HG03280 (cell line): ENCODE measurements around the gene SYTL4.

ENCODE experiments used
- ATAC-seq: cut with Tn5 transposase; IDR thresholded peaks from one replicate; pipeline ENCODE4 v1.9.1; 2021; ENCODE audit warnings: mild to moderate bottlenecking, moderate library complexity; ENCODE audit not compliant: unreplicated experiment

SYTL4 gene

DNA sequence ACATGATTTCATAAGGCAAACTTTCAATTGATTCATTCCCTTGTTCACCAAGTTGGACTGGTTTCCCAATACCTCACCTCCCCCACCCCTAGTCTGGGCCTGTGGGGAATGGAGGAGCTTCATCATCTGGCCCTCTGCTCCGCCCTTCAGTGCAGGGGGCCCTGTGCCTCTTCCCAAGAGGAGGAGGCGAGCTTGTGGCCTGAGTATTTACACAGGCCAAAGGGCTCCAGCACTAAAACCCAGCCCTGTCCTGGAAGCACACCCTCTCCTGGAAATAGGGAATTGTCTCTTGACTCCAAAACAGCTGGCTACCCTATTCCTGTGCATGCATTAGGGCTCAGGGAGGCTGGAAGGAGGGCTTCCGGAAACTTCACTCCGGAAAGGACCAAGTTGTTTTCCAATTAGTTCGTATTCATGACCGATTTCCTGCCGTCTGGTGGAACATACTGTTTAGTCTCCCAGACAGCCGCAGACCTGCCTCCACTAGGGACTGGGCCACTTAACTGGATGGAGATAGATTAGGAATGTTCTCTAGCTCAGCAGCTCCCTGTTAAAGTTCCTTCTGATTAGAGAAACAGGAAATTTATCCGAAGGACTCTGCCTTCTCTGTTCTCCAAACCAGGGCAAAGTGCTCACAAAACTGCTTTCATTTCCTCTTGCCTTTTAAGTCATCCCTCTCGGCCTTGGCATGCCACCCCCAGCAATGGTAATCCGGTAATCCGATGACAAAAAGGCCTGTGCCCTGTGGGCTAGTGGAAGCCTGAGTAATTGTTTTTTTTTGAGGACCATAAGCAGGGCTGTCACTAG, 82.2 kb downstream of the SYTL4 start:
- ATAC-seq = no peak

DNA sequence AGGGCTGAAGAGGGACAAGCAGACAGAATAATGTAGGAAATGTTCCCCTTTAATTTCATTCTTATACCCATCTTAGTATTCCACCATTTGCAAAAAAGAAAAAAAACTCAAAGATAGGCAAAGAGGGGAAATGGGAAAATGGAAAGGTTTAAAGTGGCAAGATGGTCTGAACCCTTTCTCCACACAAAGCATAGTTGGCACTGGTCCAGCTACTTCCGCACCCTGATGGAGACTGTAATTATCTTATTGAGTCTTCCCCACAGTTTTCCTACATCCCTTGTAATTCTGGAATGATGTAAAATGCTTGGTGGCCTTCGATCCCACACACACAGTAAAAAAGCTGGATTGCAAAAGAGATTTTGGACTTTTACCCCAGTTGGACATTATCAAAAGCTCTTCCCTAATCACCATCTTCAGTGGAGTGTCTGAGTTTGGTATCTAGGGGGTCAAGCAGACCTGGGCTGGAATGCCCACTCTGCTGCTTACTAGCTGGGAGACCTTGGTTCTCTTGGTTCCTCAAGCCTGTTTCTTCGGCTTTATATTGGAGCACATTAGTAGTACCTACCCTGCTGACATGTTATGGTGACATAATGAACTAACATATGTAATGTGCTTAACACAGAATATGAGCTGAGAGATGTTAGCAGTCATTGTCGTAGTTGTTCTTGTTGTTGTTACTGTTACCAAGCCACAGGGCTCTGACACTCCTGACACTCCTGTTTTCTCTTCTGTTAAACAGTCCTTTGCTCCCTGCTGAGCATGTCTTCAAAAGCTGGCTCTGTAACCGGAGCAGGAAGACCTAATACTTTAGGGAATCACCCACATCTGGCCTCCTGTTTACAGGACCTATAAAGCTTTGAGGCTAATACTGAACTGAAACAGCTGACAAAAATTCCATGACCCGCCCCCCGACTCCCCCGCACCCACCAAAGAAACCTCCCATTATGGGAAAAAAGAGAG, 83.2 kb downstream of the SYTL4 start:
- ATAC-seq = no peak

DNA sequence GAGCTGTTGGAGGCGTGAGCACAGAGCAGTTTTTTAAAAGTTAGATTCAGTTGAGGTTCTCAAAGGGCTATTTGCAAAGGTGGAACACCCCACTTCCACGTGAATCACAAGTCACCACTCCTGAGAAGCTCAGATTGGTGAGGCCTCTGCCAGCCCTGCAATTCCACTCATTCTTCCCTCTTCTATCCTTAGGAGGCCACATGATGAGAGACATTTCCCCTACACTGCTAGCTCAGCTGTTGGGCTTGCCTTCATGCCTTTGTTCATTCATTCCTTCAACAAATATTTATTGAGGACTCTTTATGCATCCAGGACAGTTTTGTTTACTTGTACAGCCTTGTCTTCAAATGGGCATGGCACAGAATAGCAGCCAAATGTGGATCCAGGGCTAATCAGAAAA, 84.2 kb downstream of the SYTL4 start:
- no peak for ATAC-seq

DNA sequence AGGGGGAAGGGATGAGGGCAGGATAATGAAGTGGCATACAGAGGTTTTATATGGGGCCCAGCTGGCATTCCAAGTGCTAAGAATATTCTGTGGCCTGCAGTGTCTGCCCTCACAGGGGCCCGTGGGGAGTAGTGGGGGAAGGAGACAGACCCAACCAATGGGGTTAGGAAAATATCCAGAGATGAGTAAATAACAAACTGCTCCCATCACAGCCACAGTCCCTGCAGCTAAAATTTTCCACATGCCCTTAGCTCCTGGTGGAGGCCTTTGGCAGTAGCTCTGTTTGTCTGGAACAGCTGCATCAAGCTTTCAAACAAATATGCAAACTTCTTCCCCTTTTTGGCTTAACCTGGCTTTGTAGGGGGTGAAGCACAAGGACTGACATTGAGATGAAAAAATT, 84.8 kb downstream of the SYTL4 start:
- ATAC-seq = no peak

DNA sequence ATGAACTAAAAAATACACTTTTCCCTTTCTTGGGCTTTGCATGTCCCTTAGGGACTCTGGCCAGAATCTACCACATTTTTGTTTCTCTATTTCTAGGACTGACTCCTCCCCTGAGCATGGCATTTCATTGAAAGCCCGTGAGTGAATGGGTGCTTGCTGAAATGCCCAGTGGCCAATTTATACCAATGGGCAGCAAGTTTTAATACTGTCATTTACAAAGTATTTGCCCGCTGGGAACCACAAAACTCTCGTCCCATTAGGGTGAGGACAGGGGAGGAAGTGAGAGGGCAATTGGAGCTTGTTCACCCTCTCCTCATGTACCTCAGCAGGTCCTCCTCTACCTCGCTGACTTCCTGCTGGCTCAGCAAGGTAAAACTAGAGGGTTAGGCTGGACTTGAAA, 86.8 kb downstream of the SYTL4 start:
- ATAC-seq = no peak

DNA sequence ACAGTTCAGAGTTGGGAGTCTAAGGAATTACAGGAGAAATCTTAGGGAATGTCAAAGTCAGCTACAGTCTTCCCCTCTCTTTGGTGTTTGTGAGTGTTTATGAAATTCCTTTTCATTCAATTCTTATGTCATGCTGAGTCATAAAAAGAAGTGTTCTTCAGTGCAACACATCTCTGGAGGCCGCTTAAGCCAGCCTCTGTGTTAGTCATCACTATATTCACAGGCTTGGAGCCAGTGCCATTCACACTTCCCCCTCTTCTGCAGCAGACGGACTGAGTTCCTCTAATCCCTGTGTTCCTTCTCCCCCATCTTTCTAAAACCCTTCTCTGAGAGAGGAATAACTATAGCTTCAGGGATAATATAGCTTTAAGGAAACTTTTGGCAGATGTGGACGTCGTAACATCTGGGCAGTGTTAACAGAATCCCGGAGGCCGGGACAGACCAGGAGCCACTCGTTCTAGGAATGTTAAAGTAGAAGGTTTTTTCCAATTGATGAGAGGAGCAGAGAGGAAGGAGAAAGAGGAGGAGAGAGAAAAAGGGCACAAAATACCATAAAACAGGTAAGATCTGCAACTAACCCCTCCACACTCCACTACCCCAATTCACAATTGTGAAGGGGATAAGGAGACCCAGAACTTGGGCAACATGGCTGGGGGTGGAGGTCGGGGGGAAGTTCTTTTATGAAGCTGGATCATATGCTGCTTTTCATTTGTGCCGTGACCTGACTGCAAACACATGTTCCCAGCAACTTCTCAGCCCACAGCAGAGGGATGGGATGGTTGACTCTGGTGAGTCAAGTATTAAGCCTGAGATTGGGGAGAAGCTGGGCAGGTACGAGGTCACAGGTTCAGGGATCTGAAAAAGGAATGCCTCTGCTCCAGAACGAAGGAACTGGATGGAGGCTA, 87.7 kb downstream of the SYTL4 start, which contains the start of gene SRPX2:
Gene SRPX2, plus strand, starts transcription at position 244 of the 905 bp plus-strand sequence. CDS start 2,124 bp downstream, outside the sequence.
- no peak for ATAC-seq

DNA sequence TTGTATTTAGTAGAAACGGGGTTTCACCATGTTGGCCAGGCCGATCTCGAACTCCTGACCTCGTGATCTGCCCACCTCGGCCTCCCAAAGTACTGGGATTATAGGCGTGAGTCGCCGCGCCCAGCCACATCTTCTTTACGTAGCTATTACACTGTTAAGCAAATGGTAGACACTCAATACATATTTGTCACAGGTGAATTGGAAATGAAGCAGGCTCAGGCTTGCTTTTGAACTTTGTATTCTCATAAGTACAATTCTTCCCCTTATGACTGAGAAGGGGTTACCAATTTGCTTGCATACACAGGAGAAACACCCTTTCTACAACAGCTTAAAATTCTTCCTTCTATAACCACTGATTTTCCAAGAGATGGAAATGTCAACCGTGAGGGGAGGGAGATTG, 88.7 kb downstream of the SYTL4 start:
- no peak for ATAC-seq

DNA sequence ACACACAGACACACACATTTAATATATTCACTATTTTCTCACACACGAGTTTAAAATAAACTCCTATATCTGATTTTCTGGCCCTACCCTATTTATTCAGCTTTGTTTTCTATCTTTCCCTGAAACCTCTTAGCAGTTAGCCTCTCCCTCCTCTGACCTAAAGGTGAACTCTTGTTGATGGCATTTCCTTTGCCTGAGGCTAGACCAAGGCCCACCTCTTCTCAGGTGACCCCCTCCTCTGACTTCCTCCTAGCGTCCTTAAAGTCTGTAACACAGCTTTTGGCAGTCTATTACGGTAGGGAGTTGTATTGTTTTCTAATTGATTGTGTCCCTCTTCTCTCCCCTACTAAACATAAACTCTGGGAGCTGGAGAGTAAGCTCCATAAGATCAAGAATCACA, 89.6 kb downstream of the SYTL4 start:
- no peak for ATAC-seq

DNA sequence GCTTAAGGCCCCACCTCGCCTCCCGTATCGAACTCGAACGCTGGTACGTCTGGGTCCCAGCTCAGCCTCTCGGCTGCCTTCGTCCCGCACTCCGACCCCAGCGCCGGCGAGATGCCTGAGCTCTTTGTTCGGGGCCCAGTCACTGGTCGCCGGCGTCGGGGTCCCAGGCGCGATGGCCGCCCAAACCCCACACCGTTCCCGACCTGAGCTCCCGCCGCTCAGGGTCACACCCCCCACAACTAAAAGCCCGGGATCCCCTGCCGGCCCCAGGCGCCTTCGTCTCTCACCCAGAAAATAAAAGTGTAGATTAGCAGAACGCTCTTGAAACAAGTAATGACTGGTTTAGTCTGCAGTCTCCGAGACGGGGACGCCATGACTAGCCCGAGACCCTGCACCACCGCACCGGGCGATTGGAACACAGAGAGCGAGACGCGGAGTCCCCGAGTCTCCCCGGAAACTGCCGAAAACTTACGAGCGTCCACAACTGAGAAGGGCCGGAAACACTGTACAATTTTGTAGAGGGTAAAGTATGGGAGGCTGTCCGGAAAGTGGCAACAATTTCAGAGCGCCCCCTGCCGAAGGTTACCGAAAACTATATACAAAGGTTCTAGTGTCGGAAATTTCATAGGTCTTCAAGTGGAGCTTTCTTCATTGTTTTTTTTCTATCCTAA, 95.5 kb downstream of the SYTL4 start, which contains the start of gene TSPAN6:
Gene TSPAN6, minus strand, starts transcription at position 486 of the 671 bp plus-strand sequence. Its CDS starts 112 bp downstream, at position 374.
- ATAC-seq = no peak

DNA sequence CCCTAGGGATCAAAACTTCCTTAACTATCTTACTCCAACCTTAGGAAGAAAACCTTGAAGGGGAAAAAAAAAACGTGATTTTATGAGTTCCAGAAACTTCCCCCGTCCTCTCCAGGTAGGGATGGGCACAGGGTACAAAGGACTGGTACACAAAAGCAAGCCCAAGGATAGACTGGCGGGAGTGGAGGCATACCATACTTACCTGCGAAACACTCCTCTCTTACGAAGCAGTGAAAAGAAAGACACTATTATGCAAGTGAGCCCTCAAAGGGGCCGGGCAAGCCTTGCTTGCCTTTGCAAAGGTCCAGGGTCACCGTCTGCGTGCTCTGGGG, 96.0 kb downstream of the SYTL4 start:
- no peak for ATAC-seq

DNA sequence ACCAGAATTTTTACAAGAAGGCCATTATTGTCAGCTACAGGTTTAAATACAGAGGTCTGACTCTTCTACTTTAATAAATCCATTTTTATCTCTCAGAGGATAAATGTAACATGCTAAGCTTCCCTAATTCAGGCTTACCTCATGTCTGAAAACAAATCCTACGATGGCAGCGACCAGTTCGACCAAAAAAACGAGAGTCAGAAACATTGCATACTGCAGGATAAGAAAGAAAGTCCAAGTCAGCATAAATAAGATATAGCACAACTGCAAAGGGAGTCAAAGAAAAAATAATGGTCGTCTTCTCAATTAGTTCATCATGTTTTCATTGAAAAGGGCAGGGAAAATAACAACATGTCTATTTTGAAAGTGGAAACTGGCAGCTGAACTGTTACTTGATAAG, 96.9 kb downstream of the SYTL4 start:
- ATAC-seq = no peak

DNA sequence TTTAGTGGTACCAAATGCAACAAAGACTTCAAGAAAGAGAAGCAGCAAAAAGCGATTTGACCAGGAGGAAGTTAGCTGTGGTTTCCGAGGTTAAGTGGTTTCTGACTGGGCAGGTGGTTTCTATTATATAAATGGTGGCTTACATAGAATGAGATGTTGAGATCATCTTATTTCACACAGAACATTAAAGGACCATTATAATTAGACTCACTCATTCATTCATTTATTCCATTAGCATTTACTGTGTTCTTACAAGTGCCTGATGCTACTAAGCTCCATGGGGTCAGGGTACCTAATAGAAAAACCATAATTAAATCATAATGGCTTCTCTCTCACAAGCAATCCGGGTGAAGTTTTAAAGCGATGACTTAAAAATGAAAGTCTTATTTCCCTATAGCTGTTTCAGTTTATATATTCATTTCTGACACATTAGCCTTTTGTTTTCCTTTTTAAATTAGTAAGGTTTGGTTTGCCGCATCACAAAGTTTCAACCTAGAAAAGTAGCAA, 105.9 kb downstream of the SYTL4 start:
- ATAC-seq = peak; percentile 77
